GM19025 (cell line): ENCODE data around the gene SRPRB.
"Not testable (repeated sequence)": the region's sequence is repeated elsewhere in the genome, so short reads cannot be mapped to it uniquely, and the experiment has no call there.

Experiments used
- ATAC-seq: cut with Tn5 transposase; IDR thresholded peaks from one replicate; pipeline ENCODE4 v1.9.1; 2021; ENCODE audit warnings: mild to moderate bottlenecking, low read depth, moderate library complexity; ENCODE audit not compliant: unreplicated experiment

The SRPRB gene

GRCh38 chr3:133777807-133778568, 27.6 kb upstream of the SRPRB start:
- no peak for ATAC-seq

GRCh38 chr3:133779626-133780203, 25.9 kb upstream of the SRPRB start:
- no peak for ATAC-seq

GRCh38 chr3:133780756-133781155, 24.9 kb upstream of the SRPRB start:
- not testable (repeated sequence) for ATAC-seq

GRCh38 chr3:133781570-133781969, 24.0 kb upstream of the SRPRB start:
- no peak for ATAC-seq

GRCh38 chr3:133782454-133782853, 23.2 kb upstream of the SRPRB start:
- no peak for ATAC-seq

- ATAC-seq: no peak
These were observed 21.9 kb upstream of the SRPRB start for GRCh38 chr3:133783762-133784161.

GRCh38 chr3:133788024-133788423, 17.6 kb upstream of the SRPRB start:
- ATAC-seq: no peak

- no peak for ATAC-seq
These were observed 13.3 kb upstream of the SRPRB start for GRCh38 chr3:133792171-133792763.

GRCh38 chr3:133797396-133798105, 8.1 kb upstream of the SRPRB start:
- no peak for ATAC-seq

- ATAC-seq: no peak
These were observed 5.6 kb upstream of the SRPRB start for GRCh38 chr3:133799794-133800585.

GRCh38 chr3:133803469-133803868, 2.1 kb upstream of the SRPRB start:
- ATAC-seq: no peak

- ATAC-seq: no peak
These were observed 719 bp upstream of the SRPRB start for GRCh38 chr3:133804896-133805295.

- no peak for ATAC-seq
These were observed 272 bp upstream of the SRPRB start for GRCh38 chr3:133805384-133805701.

- ATAC-seq: no peak
These were observed 7.3 kb downstream of the SRPRB start for GRCh38 chr3:133812872-133813271.

GRCh38 chr3:133815386-133815785, 9.8 kb downstream of the SRPRB start:
- ATAC-seq: no peak

GRCh38 chr3:133820129-133820528, 14.5 kb downstream of the SRPRB start:
- ATAC-seq: no peak

- ATAC-seq: no peak
These were observed 15.5 kb downstream of the SRPRB start for GRCh38 chr3:133820889-133821675.

GRCh38 chr3:133821767-133822638, 16.4 kb downstream of the SRPRB start:
- no peak for ATAC-seq

GRCh38 chr3:133824961-133825485, 19.4 kb downstream of the SRPRB start:
- ATAC-seq: no peak
